Eye (tissue), 1 donor: ENCODE measurements around the gene FRS2.

Experiments
- DNase-seq: peaks from one replicate; pipeline ENCODE4 v3.0.0-alpha.2; 2015

Gene FRS2

DNA sequence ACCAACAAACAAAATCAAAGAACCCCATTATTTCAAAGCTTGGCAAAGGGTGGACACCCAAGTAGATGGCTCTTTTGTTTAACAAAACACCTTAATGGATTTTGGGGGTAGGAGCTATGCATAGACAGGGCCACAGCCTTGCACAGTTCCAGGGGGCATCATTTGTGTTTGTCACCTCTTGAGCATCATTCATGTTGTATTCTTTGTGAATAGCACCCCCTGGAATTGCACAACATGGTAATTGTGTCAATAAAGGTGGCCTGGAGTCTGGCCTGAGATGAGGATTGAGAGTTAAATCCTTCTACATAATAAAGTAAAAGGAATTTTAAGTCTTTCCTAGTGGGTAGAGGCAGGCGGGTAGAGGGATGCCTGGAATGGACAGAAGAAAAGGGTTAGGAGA is 3.3 kb upstream of the FRS2 start:
- DNase-seq, result no peak

DNA sequence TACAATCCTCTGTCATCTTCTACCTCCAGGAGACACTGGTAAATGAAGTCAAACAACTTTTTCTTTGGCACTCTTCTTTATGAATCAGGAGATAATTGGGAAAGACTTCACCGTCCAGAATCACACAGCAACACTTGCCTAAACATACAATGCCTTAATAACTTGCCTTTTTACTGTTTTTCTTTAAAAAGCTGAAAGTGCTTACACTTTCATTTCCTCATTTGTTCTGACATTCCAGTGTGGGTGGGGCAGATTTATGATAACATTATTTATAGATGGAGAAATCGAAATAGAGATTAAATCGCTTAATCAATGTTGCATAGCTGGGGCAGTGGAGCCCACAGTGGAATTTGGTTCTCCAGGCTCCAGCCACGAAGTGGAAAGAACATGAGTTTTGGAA is 2.8 kb upstream of the FRS2 start:
- no peak for DNase-seq

DNA sequence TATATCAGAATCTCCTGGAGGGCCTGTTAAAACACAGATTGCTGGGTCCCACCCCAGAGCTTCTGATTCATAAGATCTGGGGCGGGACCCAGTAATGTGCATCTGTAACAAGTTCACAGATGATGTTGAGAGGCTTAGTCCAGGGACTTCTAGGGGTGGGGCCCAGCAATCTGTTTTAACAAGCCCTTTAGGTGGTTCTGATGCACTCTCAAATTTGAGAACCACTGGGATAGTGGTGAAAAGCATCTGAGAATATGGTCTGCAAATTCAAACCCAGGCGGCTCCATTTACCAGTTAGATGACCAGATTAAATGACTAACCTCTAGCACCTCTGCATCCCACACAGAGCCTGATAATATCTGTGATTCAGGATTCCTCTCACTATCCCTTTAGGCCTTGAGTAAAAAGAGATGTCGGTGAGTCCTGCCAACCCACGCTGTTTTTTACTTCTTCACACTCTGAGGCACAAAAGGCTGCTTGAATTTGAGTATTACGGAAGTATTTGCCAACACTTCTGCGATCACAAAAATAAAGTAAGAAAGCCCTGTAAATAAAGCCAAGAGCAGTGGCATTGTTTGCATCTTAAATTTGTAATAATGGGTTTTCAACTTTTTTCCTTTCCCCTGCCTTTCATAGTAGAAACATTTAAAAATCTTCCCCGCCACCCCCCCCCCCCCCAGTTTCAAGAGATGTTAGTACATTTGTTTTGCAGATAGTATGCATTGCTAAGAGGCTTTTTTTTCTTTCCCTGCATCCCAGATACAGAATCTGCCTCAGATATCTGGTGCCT is 1.8 kb upstream of the FRS2 start:
- DNase-seq, result no peak

DNA sequence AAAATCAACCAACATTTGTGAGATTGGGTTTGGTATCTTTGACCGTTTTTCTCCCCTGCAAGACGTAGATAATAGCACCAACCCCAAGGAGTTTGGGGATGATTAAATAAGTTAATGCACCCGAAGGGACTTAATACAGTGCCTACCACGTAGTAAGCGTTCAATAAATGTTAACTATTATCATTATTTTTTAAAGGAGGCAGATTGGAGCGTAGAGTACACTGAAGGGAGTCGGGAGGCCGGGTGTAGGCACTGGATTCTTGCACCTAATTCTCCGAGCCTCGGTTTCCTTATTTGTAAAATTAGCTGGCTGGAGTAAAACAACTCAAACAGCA is 367 bp upstream of the FRS2 start:
- DNase-seq, result no peak

DNA sequence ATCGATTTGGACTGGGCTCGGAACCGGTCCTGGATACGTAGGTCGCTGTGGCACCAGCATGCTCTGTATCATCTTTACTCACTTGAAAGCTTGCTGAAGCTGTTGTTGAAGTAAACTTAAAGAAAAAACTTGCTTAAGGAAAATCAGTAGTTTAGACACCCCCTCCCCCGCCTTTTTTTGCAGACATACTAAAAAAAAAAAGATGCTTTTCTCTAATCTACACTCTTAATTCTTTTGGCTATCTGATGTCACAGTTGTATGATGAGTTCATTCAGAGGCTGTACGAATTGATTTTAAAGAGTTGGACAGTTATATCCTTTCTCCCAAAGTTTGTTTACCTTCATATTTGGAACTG is 865 bp downstream of the FRS2 start:
- no peak for DNase-seq

DNA sequence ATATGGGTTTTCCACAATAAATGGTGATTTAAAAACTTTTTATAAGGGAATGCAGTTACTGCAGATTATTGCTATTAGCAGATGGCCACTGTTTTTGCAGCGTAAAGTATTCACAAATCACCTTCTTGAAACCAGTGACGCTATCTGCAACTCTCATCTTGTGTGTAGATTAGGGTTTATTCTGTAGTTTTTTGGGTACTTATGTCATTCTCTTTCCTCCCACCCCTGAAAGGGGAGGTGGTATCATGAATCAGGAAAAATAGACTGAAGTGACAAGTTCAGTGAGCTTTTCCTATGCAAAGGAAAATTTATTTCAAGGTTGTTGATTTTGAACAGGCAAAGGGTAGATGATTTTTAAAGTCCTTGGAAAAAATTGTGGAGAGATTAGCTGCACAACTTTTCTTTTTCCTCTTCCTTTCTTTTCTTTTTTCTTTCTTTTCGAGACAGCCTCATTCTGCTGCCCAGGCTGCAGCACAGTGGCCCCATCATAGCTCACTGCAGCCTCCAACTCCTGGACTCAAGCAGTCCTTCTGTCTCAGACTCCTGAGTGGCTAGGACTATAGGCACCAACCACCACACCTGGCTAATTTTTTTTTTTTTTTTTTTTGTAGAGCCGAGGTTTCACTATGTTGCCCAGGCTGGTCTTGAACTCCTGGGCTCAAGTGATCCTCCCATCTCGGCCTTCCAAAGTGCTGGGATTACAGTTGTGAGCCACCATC is 1.6 kb downstream of the FRS2 start:
- DNase-seq, result no peak

DNA sequence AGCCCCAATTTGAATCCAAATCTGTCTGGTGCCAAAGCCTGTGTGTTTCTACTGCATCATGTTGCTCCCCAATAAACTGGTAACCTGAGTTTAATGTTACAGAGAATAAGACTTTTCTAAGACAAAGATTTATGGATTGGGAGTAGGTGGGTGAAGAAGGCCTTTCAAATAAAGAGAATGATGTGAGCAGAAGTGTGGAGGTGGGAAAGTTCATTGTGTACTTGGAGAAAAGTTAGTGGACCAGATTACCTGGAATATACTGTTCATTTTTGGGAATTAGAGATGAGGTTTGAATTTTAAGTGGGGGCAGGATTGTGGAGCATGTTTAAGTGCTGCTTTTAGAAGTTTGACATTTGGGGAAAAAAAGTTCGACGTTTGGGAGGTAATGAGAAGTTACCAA is 3.1 kb downstream of the FRS2 start:
- no peak for DNase-seq

DNA sequence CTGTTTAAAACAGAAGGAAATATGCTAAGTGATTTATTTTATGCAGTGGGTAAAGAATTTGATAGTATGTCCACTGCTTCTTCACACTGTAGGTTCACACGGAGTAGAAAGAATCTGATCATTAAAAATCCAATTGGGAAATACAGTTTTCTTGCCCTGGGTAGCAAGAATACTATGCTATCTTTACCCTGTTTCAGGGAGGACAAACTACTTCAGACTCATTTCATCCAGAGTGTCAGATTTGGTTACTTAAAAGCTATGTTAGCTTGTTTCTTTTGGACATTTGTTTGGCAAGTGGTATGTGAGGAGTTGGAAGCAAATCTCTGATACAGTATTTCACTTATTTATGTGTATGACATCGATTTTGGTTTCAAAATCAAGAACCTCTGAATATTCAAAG is 4.3 kb downstream of the FRS2 start:
- peak; percentile 19 for DNase-seq

DNA sequence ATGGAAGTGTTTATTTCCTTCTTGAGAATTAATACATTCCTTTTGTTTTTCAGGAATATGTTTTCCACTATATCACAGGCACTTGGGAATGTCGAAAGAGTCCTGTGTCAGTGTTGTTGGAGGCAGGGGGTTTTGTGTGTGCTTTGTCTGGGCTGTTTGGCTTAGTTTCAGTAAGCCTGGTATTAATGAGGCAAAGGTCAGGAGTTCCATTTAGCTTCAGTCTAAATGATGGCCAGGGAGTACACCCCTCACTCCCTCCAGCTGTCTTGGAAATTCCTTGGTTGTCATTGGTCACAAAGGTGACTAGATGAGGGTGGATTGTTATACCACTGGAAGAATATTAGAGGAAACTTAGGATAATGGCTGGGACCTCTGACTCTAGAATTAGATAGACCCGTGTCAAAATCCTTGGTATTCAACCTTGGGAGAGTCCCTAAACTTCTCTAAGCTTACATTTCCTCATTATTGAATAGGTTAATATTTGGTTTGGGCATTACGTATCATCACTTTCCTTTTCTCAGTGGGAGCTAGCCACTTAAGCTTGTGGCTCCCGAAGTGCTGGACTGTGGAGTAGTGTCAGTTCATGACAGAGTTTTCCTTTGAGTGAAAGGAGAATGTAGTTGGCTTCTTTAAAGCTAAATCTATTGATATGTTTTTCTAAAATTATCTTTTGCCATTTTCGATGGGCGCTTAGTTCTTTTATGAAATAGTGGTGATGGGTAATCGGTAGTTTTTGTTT is 5.2 kb downstream of the FRS2 start:
- peak; percentile 76 for DNase-seq

DNA sequence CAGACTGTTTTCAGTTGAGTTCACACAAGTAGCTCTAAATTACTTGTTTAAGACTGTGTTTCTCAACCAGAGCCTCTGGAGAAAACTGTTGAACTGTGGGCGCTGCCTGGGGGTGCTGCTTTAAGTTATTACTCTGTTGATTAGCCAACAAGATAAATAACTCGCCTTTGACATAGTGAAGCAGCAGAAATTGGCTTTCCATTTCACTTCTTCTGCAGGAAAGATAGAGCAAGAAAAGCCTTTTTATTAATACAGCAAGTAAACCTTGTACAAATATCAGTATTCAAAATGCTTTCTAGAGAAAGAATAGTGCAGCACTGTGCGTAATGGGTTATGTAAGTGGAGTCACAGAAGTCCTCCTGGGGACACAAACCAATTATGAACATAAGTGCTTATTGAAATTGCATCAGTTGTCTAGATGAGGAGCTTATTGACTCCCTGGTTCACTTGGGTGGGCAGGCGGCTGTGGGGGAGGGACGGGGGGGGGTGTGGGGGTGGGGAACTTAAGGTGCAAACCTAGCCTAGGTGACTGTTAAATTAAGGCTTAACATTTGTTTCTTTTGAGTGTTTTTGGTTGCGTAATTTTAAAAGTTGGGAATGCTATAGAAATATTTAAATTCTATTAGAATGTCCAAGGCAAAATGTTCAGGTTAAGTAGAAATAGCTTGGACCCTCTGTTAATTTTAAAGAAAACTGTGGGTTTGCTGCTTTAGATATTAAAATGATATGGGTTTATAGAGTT is 6.3 kb downstream of the FRS2 start:
- DNase-seq, result peak; percentile 39

DNA sequence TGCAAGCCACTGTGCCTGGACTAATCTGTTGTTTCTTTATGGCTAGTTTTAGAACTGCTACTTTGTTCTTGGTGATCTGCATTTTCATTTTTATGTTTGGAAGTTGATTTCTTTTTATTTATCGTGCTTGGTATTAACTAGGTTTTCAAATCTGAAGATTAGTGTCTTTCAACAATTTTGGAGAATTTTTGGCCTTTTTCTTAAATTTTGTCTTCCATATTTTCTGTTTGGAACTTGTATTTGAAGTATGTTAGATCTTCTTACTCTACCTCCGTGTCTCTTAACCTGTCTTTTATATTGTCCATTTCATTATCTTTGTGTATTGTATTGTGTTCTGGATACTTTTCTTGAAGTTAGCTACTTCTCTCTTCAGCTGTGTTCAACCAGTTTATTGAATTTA is 9.5 kb downstream of the FRS2 start:
- no peak for DNase-seq

DNA sequence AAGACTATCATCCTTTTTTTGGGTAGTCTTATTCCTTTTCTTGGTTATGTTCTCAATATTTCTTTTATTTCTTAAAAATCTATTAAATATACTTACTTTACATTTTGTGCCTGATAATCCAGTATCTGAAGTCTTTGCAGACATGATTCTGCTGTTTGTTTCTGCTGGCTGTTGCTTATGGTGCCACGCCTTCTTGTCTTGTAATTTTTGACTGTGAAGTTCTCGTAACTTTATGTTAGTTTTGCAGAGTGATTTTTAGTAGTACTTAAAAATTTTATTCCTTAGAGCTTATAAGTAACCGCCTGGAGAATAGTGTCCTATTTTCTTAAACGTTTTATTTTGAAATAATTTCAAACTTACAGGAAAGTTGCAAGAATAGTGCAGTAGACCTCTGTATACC is 10.5 kb downstream of the FRS2 start:
- DNase-seq, result no peak

DNA sequence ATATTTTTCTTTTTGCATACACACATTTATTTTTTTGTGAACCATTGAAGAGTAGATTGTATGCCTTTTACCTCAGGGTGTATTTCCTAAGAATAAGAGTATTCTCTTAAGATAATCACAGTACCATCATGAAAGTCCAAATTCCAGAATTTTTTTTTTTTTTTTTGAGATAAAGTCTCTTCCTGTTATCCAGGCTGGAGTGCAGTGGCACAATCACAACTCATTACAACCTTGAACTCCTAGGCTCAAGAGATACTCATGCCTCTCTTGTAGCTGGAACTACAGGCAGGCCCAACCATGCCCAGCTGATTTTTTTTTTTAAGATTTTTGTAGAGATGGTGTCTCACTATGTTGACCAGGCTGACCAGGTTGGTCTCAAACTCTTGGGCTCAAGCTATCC is 10.9 kb downstream of the FRS2 start:
- no peak for DNase-seq

DNA sequence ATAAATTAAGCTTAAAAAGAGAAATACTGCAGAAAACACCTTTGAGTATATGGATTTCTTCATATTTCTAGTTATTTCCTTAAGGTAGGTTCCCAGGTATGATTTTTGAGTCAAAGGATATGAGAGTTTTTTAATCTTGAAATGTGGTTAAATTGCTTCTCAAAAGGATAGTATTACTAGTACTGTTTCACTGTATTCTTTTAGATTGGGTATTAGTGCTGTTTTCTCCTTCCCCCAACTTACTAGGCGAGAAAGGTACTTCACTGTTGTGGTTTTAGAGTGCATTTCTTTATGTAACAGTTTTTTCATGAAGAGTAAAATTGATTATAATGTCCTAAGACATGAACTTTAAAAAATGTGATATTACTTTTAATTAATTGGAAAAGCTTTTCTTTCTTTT is 13.5 kb downstream of the FRS2 start:
- no peak for DNase-seq

DNA sequence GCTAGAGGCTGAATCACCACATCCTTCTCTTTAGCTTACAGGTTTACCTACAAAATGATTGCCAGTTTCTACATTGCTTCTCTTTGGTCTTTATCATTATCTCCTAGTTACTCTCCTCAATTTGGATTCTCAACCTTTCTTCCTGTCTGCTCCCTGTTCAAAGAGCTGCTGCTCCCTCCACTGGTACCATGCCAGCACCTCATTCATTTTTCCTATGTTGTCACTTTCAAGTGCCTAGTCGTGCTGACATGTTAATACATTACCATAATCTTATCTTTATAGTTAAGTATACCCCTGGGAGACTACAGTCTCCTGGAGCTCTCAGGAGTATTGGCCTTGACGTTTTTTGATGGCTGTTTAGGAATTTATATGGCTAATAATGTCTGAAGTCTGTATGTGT is 14.2 kb downstream of the FRS2 start:
- no peak for DNase-seq

DNA sequence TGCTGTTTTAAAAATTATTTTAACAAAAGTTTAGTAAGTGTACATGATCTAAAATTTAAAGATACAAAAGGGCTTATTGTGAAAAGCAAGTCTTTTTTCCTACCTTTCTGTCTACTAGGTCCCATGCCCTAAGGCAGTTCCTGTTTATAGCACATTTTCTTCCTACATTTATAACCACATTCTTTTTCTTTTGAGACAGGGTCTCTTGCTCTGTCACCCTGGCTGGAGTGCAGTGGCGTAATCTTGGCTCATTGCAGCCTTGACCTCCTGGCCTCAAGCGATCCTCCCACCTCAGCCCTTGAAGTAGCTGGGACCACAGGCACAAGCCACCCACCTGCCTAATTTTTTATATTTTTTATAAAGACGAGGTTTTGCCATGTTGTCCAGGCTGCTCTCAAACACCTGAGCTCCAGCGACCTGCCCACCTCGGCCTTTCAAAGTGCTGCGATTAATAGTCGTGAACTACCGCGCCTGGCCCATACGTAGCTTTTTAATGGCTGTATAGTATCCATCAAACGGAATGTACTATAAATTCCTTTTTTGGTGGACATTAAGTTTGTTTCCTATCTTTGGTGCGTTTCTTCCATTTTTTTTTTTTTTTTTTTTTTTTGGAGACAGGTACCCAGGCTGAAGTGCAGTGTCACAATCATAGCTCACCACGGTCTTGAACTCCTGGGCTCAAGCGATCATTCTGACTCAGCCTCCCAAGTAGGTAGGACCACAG is 20.9 kb downstream of the FRS2 start:
- no peak for DNase-seq

DNA sequence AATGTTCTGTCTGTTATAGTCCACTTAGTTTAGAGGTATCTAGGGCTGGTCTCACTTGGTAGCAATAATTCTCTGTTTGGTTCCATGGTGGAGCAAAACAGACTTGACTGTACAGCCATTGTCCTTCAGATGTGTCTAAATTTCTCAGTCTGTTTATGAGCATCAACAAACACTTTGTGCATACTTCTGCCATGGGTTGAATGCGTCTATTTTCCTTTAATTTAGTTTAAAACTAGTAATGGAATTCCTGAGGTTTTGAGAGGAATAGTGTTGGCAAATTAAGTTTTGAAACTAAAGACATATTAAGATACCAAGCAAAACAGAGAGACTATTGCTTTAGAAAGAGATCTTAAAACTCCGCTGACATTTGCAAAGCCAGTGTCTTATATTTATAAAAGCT is 22.6 kb downstream of the FRS2 start:
- DNase-seq, result no peak

DNA sequence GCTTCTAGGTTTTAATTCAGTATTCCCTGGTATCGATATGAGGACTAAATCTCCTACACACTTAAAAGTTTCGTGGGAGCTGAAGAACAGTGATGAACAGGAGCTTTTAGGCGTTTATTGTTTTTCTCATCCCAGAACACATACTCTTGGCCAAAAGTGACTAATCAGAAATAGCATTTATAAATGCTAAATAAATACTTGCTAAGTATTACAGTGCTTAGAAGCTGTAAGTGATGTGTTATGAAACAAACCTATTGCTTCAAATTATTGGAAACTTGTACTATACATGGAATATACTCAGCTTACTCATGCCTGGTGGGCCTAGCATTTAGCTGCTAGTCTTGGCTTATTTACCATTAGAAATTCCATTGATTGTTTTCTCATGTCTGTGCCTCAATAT is 24.9 kb downstream of the FRS2 start:
- DNase-seq, result no peak

DNA sequence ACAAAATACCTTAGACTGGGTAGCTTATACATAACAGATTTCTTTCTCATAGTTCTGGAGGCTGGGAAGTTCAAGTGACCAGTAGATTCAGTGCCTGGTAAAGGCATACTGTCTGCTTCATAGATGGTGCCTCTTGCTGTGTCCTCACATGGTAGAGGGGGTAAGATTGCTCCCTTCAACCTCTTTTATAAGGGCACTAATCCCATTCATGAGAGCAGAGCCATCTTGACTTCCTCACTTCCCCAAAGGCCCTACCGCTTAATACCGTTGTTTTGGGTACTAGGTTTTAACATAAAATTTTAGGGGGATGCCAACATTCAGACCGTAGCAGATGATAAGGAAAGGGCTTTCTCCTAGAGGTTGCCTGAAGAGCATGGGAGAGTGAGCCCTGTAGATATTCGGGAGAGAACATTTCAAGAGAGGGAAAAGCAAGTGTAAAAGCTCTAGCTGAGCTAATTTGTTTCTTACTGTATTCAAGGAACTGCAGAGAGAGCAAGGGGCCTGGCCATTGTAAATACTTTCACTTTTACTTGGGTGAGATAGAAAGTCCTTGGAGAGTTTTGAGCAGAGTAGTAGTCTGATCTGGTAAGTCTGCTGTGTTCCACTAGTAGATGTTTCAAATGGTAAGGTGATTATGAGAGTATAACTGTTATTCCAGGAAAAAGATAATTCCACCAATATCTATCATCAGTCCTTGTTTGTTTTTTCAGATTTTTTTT is 27.3 kb downstream of the FRS2 start:
- no peak for DNase-seq

DNA sequence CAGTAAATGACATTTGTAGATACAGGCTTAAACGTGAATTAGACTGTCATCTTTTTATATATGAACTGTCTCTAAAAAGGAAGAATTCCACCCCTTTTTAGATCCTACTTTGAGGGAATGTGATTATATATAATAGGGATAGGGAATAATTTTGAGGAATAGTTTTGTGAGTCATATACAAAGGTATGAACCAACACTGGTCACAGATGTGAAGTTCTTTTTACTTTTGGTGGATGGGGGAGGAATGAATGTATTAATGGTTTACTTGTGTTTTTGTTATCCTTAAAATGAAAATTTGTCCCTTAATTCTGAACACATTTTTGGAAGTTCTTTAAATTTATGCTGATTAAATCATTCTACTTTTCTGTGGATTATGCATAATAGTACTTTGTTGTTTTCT is 30.4 kb downstream of the FRS2 start:
- no peak for DNase-seq

DNA sequence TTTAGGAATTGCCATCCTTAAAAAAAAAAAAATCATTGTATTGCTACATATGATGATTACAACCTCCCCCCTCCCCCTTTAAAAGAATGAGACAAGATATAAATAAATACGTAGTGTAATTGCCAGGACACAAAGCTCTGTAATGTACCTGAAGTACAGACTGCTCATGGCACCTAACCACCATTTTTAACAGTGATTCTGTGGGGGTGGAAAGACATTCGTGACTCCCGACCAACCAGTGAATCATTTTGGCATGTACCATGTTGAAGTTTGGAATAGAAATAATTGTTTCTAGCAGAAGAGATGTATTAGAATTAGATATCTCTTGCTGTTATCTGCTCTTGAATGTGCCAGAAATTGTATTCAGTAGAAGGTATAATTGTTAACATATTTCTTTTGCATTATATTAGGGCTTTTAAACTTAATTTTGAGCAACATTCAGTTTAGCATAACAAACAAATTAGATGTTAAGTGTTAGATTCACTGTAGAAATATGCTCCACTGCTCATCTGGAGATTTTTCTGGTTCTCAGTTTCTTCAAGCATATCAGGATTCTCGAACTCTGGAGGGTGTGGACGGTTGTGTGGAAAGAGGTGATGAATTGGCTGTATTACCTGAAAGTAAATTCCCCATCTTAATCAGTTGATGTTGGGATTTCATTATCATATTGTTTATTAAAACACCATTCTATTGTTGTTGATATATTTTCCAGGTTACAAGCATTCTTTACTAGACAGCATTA is 31.1 kb downstream of the FRS2 start:
- no peak for DNase-seq
